Measurements from ENCODE around the gene SUN1. TPM values are rescaled to one million over a fixed set of nuclear protein-coding genes. Genes with fewer than 3 reads are reported as not detected.
"Not testable (repeated sequence)": the region's sequence is repeated elsewhere in the genome, so short reads cannot be mapped to it uniquely, and the experiment has no call there.

SUN1 gene
- total and polyA plus RNA-seq, 2 donors (not counting 1 experiment from before 2014, with no cell fraction given), result 198 to 254 TPM

GRCh38 chr7:923108-924041, 91.1 kb downstream of the SUN1 start:
- Histone ChIP-seq H3K36me3 (replicated peaks in 1 of 2; ENCODE audit: control extremely low read depth in 1 of 2, control insufficient read depth in 1 of 2, extremely low read depth in 1 of 2, insufficient read depth in 2 of 2, low read length in 1 of 2) (no peaks in the 10 kb centered on the region), H2AFZ (ENCODE audit: insufficient read depth, low read depth, low read length, poor library complexity, severe bottlenecking) (peak overlapping the region; percentile 87), H3K79me2 (ENCODE audit: control insufficient read depth, insufficient read depth, low read length) (no peaks in the 10 kb centered on the region), H4K20me1 (ENCODE audit: control insufficient read depth, insufficient read depth, low read length, poor library complexity, severe bottlenecking) (no peaks in the 10 kb centered on the region), H3K4me3 (ENCODE audit: control extremely low read depth in 1 of 5, extremely low read depth in 1 of 5, insufficient read depth in 1 of 5, low read depth in 2 of 5, low read length in 4 of 5) (peak overlapping the region; percentile 21 to 67 (median 55)), H3K27ac (ENCODE audit: low read length in 2 of 2) (peak overlapping the region; percentile 84 to 85), H3K4me2 (replicated peaks; ENCODE audit: low read depth, low read length, poor library complexity, severe bottlenecking) (peak overlapping the region; percentile 97), H3K27me3 (replicated peaks in 1 of 4; ENCODE audit: control extremely low read depth in 1 of 4, control insufficient read depth in 3 of 4, insufficient read depth in 4 of 4, low read length in 3 of 4) (no peaks in the 10 kb centered on the region), H3K9ac (ENCODE audit: low read length) (peak overlapping the region; percentile 72), H3K9me3 (ENCODE audit: control extremely low read depth in 1 of 3, control insufficient read depth in 2 of 3, insufficient read depth in 1 of 3, low read length in 2 of 3) (peaks cover 0 to 4% (median 0%) of the 10 kb centered on the region in 3 donors), H3K4me1 (ENCODE audit: control insufficient read depth in 2 of 2, insufficient read depth in 2 of 2, low read length in 2 of 2) (peaks cover 31 to 55% of the 10 kb centered on the region in 2 donors)
- ChIA-PET CTCF (interaction anchor here (0.7 to 3.1 kb wide), 9 partner anchors 13 to 254 kb away, joined by 3 to 14 read pairs (median 4); no protein-coding TSS in a partner anchor), POLR2A (interaction anchor here (0.5 to 1.2 kb wide), 8 partner anchors 13 to 1636 kb away, joined by 3 to 9 read pairs (median 5); partner anchors contain the start of gene COX19)
- H3K4me3 Mint-ChIP-seq, result peak overlapping the region; percentile 88
- H3K27ac Mint-ChIP-seq, result peak overlapping the region; percentile 93
- peaks cover 37% of the 10 kb centered on the region for H3K4me1 Mint-ChIP-seq
- no peaks in the 10 kb centered on the region for H3K9me3 Mint-ChIP-seq (ENCODE audit: insufficient read depth)
- WGBS (ENCODE audit: insufficient coverage), result 22% methylated on average over 36 of the region's 40 CpGs
- no peaks in the 10 kb centered on the region for H3K27me3 Mint-ChIP-seq
- ATAC-seq (ENCODE audit: low read depth) (peak; percentile 87), DNase-seq (peak; percentile 88)
- TF ChIP-seq CTCF (IDR thresholded peaks at IDR 0.05) (no peak), EZH2 (IDR thresholded peaks at IDR 0.05; ENCODE audit: borderline replicate concordance, insufficient read depth, low read depth, low read length, poor library complexity, severe bottlenecking) (no peak)
- intact Hi-C loops (cut with micrococcal nuclease), result loop anchor here (1.0 to 5.0 kb wide), 3 partner anchors 13 to 99 kb away; partner anchors contain the start of gene COX19

- H3K9me3 Mint-ChIP-seq (ENCODE audit: insufficient read depth); H3K27ac Mint-ChIP-seq; H3K27me3 Mint-ChIP-seq; H3K36me3 ChIP-seq (replicated peaks in 1 of 2; ENCODE audit: control extremely low read depth in 1 of 2, control insufficient read depth in 1 of 2, extremely low read depth in 1 of 2, insufficient read depth in 2 of 2, low read length in 1 of 2); H3K9ac ChIP-seq (ENCODE audit: low read length); H3K27ac ChIP-seq (ENCODE audit: low read length in 2 of 2); H4K20me1 ChIP-seq (ENCODE audit: control insufficient read depth, insufficient read depth, low read length, poor library complexity, severe bottlenecking); H3K4me3 Mint-ChIP-seq; ATAC-seq (ENCODE audit: low read depth); H3K9me3 ChIP-seq (ENCODE audit: control extremely low read depth in 1 of 3, control insufficient read depth in 2 of 3, insufficient read depth in 1 of 3, low read length in 2 of 3); H3K27me3 ChIP-seq (replicated peaks in 1 of 4; ENCODE audit: control extremely low read depth in 1 of 4, control insufficient read depth in 3 of 4, insufficient read depth in 4 of 4, low read length in 3 of 4); H3K79me2 ChIP-seq (ENCODE audit: control insufficient read depth, insufficient read depth, low read length); DNase-seq: not testable (repeated sequence)
- H3K4me1 Mint-ChIP-seq, result peaks cover 42% of the 10 kb centered on the region
- peaks cover 34 to 62% of the 10 kb centered on the region in 2 donors for H3K4me1 ChIP-seq (ENCODE audit: control insufficient read depth in 2 of 2, insufficient read depth in 2 of 2, low read length in 2 of 2)
- peak overlapping the region; percentile 87 for H2AFZ ChIP-seq (ENCODE audit: insufficient read depth, low read depth, low read length, poor library complexity, severe bottlenecking)
- ChIA-PET CTCF (interaction anchor here (0.7 to 3.1 kb wide), 5 partner anchors 14 to 69 kb away, joined by 3 to 14 read pairs (median 5); no protein-coding TSS in a partner anchor), POLR2A (interaction anchor here (0.5 kb wide), 1 partner anchor 15 kb away, joined by 5 read pairs; no protein-coding TSS in a partner anchor)
- peak overlapping the region in 3 of 5 experiments; percentile 55 to 67 (median 55) for H3K4me3 ChIP-seq (ENCODE audit: control extremely low read depth in 1 of 5, extremely low read depth in 1 of 5, insufficient read depth in 1 of 5, low read depth in 2 of 5, low read length in 4 of 5)
- intact Hi-C loops (cut with micrococcal nuclease), result loop anchor here (5.0 kb wide), 1 partner anchor 98 kb away; no protein-coding TSS in a partner anchor
- no CpG with 5 or more reads among the region's 25 CpGs for WGBS (ENCODE audit: insufficient coverage)
- H3K4me2 ChIP-seq (replicated peaks; ENCODE audit: low read depth, low read length, poor library complexity, severe bottlenecking), result peak overlapping the region; percentile 97
These were observed 91.8 kb downstream of the SUN1 start for GRCh38 chr7:924042-924441.

Other genes starting within 250 kb of the SUN1 start
- gene DNAAF5, start 105.8 kb upstream of the SUN1 start, total RNA-seq, result 21.4 and 25.8 TPM in 2 replicates
- gene DNAAF5, start 105.8 kb upstream of the SUN1 start, polyA plus RNA-seq, result 13.1 and 18.0 TPM in 2 replicates
- 8.0 and 8.6 TPM in 2 replicates for gene PRKAR1B, start 105.2 kb upstream of the SUN1 start, total RNA-seq
- gene PRKAR1B, start 105.2 kb upstream of the SUN1 start, polyA plus RNA-seq, result 4.5 and 4.9 TPM in 2 replicates
- gene GET4, start 44.1 kb downstream of the SUN1 start, total RNA-seq, result 62.8 and 65.5 TPM in 2 replicates
- 53.5 and 70.8 TPM in 2 replicates for gene GET4, start 44.1 kb downstream of the SUN1 start, polyA plus RNA-seq
- gene ADAP1, start 122.2 kb downstream of the SUN1 start, total RNA-seq, result 12.9 and 15.6 TPM in 2 replicates
- gene ADAP1, start 122.2 kb downstream of the SUN1 start, polyA plus RNA-seq, result 9.1 and 10.8 TPM in 2 replicates
- 38.3 and 44.6 TPM in 2 replicates for gene COX19, start 143.1 kb downstream of the SUN1 start, total RNA-seq
- 14.7 and 18.9 TPM in 2 replicates for gene COX19, start 143.1 kb downstream of the SUN1 start, polyA plus RNA-seq
- not detected in 2 replicates for gene CYP2W1, start 150.7 kb downstream of the SUN1 start, total RNA-seq
- not detected in 2 replicates for gene CYP2W1, start 150.7 kb downstream of the SUN1 start, polyA plus RNA-seq
- gene GPR146, start 212.1 kb downstream of the SUN1 start, total RNA-seq, result 44.6 and 45.4 TPM in 2 replicates
- 4.2 and 16.7 TPM in 2 replicates for gene GPR146, start 212.1 kb downstream of the SUN1 start, polyA plus RNA-seq